HG02852 (cell line): ENCODE results near the gene LIPH.
"Not testable (repeated sequence)": the region's sequence is repeated elsewhere in the genome, so short reads cannot be mapped to it uniquely, and the experiment has no call there.

Experiments
- ATAC-seq: cut with Tn5 transposase; IDR thresholded peaks from one replicate; pipeline ENCODE4 v1.9.1; 2021; ENCODE audit warnings: mild to moderate bottlenecking, moderate library complexity; ENCODE audit not compliant: unreplicated experiment

The LIPH gene

GRCh38 chr3:185552358-185552877 lies at the start of gene LIPH:
Gene LIPH (minus strand): TSS chr3:185552588. CDS start chr3:185552471, 117 bp downstream.
- ATAC-seq: no peak

GRCh38 chr3:185595526-185595925 lies 43.1 kb upstream of the LIPH start:
- no peak for ATAC-seq

GRCh38 chr3:185594073-185594472 lies 41.7 kb upstream of the LIPH start:
- ATAC-seq: no peak

- ATAC-seq: no peak
Measured at GRCh38 chr3:185586686-185587039, 34.3 kb upstream of the LIPH start.

- peak; percentile 96 for ATAC-seq
Measured at GRCh38 chr3:185585859-185586685, 33.7 kb upstream of the LIPH start, which contains the start of gene SENP2. Gene SENP2 (plus strand): TSS chr3:185586295. CDS start chr3:185586414, 119 bp downstream.

GRCh38 chr3:185585518-185585858 lies 33.1 kb upstream of the LIPH start:
- ATAC-seq: no peak

GRCh38 chr3:185584686-185585085 lies 32.3 kb upstream of the LIPH start:
- no peak for ATAC-seq

GRCh38 chr3:185583925-185584324 lies 31.5 kb upstream of the LIPH start:
- no peak for ATAC-seq

- no peak for ATAC-seq
Measured at GRCh38 chr3:185582871-185583270, 30.5 kb upstream of the LIPH start.

- no peak for ATAC-seq
Measured at GRCh38 chr3:185582236-185582635, 29.8 kb upstream of the LIPH start.

GRCh38 chr3:185575108-185575869 lies 22.9 kb upstream of the LIPH start:
- ATAC-seq: peak; percentile 65

GRCh38 chr3:185572183-185572582 lies 19.8 kb upstream of the LIPH start:
- no peak for ATAC-seq

- ATAC-seq: no peak
Measured at GRCh38 chr3:185561958-185562357, 9.6 kb upstream of the LIPH start.

- no peak for ATAC-seq
Measured at GRCh38 chr3:185561374-185561943, 9.1 kb upstream of the LIPH start.

- no peak for ATAC-seq
Measured at GRCh38 chr3:185560676-185561075, 8.3 kb upstream of the LIPH start.

- ATAC-seq: no peak
Measured at GRCh38 chr3:185559706-185560090, 7.3 kb upstream of the LIPH start.

GRCh38 chr3:185558395-185558794 lies 6.0 kb upstream of the LIPH start:
- ATAC-seq: no peak

- not testable (repeated sequence) for ATAC-seq
Measured at GRCh38 chr3:185556640-185557039, 4.3 kb upstream of the LIPH start.

- ATAC-seq: no peak
Measured at GRCh38 chr3:185555860-185556347, 3.5 kb upstream of the LIPH start.

- no peak for ATAC-seq
Measured at GRCh38 chr3:185555101-185555501, 2.7 kb upstream of the LIPH start.

- ATAC-seq: no peak
Measured at GRCh38 chr3:185549651-185550111, 2.7 kb downstream of the LIPH start.
